SU-DHL-6 (cell line): Measurements from ENCODE around the gene MRPL4.

Experiments used
- EZH2phosphoT487 ChIP-seq: fragments of 200-600 bp; sonication (generic), shearing (Covaris generic); conservative IDR thresholded peaks from 2 replicates; pipeline ENCODE4 v1.6.1; 2018; ENCODE audit warnings: mild to moderate bottlenecking, antibody characterized with exemption, low read length, moderate library complexity, mixed read lengths
- TF ChIP-seq, protein P1 (sequence below): fragments of 200-600 bp; sonication (generic); IDR thresholded peaks from one replicate; pipeline ENCODE4 v1.5.1; 2017; ENCODE audit warnings: antibody characterized with exemption, mild to moderate bottlenecking, low read length, moderate library complexity; ENCODE audit not compliant: insufficient read depth, poor library complexity, severe bottlenecking

GRCh38 chr19:10237702-10238101 lies 14.3 kb upstream of the MRPL4 start:
- TF ChIP-seq, protein P1, sequence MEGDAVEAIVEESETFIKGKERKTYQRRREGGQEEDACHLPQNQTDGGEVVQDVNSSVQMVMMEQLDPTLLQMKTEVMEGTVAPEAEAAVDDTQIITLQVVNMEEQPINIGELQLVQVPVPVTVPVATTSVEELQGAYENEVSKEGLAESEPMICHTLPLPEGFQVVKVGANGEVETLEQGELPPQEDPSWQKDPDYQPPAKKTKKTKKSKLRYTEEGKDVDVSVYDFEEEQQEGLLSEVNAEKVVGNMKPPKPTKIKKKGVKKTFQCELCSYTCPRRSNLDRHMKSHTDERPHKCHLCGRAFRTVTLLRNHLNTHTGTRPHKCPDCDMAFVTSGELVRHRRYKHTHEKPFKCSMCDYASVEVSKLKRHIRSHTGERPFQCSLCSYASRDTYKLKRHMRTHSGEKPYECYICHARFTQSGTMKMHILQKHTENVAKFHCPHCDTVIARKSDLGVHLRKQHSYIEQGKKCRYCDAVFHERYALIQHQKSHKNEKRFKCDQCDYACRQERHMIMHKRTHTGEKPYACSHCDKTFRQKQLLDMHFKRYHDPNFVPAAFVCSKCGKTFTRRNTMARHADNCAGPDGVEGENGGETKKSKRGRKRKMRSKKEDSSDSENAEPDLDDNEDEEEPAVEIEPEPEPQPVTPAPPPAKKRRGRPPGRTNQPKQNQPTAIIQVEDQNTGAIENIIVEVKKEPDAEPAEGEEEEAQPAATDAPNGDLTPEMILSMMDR, result no peak
- TF ChIP-seq EZH2phosphoT487, result no peak
